Measurements from ENCODE around the gene ZFP36L1.
A peak's percentile ranks its signal among the peaks of the same experiment; 100 is the strongest.

The ZFP36L1 gene

GRCh38 chr14:68816183-68816942 is 23.5 kb upstream of the ZFP36L1 start:
- Histone ChIP-seq H3K79me2 (ENCODE audit: insufficient read depth, low read length) (peaks cover 10% of the 10 kb centered on the region; the same call in 1 of the 2 replicates), H3K36me3 (ENCODE audit: insufficient read depth, low read length) (no peaks in the 10 kb centered on the region), H3K4me3 (ENCODE audit: low read length, poor library complexity, severe bottlenecking) (peak overlapping the region; percentile 67), H2AFZ (ENCODE audit: low read length) (peak overlapping the region; percentile 79; the same call in 1 of the 2 replicates), H3K9ac (ENCODE audit: low read depth, low read length, poor library complexity, severe bottlenecking) (peak overlapping the region; percentile 71), H3K4me1 (ENCODE audit: insufficient read depth, low read length, poor library complexity, severe bottlenecking) (peaks cover 62% of the 10 kb centered on the region), H3K4me2 (ENCODE audit: low read depth, low read length, poor library complexity, severe bottlenecking) (peak overlapping the region; percentile 81), H3K27me3 (ENCODE audit: insufficient read depth, low read length, poor library complexity, severe bottlenecking) (no peaks in the 10 kb centered on the region), H3K9me2 (replicated peaks; ENCODE audit: low read depth, low read length) (no peaks in the 10 kb centered on the region), H3K9me3 (ENCODE audit: insufficient read depth, low read depth, low read length) (no peaks in the 10 kb centered on the region), H4K20me1 (ENCODE audit: insufficient read depth, low read length, poor library complexity, severe bottlenecking) (no peaks in the 10 kb centered on the region), H3F3A (ENCODE audit: low read depth) (peaks cover 5% of the 10 kb centered on the region; the same call in 1 of the 2 replicates)
- TF ChIP-seq EZH2phosphoT487 (IDR thresholded peaks at IDR 0.05; ENCODE audit: borderline replicate concordance), result no peak
- TF ChIP-seq, protein P1, sequence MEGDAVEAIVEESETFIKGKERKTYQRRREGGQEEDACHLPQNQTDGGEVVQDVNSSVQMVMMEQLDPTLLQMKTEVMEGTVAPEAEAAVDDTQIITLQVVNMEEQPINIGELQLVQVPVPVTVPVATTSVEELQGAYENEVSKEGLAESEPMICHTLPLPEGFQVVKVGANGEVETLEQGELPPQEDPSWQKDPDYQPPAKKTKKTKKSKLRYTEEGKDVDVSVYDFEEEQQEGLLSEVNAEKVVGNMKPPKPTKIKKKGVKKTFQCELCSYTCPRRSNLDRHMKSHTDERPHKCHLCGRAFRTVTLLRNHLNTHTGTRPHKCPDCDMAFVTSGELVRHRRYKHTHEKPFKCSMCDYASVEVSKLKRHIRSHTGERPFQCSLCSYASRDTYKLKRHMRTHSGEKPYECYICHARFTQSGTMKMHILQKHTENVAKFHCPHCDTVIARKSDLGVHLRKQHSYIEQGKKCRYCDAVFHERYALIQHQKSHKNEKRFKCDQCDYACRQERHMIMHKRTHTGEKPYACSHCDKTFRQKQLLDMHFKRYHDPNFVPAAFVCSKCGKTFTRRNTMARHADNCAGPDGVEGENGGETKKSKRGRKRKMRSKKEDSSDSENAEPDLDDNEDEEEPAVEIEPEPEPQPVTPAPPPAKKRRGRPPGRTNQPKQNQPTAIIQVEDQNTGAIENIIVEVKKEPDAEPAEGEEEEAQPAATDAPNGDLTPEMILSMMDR (conservative IDR thresholded peaks at IDR 0.05; ENCODE audit: low read length), result peak; percentile 85

DNA sequence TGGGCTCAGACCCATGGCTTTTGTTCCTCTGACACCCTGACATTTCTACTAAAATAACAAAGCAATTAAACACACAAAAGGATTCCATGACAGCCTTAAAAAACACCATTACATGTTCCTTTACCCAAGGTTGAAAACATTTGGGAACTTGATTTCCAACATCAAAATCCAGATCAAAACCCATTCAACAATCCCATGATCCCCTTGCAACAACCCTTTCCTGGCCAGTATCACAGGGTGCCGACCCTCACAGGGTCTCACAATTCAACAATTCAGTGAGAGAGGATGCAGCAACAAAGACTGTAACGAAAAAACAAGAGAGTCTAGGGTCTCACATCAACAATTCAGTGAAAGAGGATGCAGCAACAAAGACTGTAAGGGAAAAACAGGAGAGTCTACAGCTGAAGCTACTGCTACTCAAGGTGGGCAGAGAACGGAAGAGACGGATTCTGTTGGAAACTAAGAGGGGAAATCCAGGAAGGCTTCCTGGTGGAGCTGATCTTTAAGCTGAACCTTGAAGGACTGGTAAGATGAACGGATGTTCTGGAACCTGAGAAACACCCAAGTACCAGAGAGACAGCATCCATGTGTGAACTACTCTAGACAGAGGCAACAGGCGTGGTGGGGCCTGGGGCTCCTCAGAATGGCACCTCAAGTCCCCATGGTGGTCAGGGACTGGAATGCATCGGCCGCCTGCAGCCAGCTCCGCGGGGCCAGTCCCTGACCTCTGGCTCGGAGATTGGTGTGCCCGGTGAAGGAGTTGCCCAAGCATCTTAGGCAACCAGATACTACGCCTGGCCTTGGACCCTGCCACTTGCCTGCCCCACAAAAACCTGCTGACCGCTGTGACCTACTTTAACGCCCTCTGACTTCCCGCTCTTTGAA is 22.7 kb upstream of the ZFP36L1 start:
- Histone ChIP-seq H3K36me3 (ENCODE audit: insufficient read depth, low read length) (no peaks in the 10 kb centered on the region), H3K9me2 (replicated peaks; ENCODE audit: low read depth, low read length) (no peaks in the 10 kb centered on the region), H3F3A (ENCODE audit: low read depth) (peaks cover 5% of the 10 kb centered on the region; the same call in 1 of the 2 replicates), H3K4me2 (ENCODE audit: low read depth, low read length, poor library complexity, severe bottlenecking) (peak overlapping the region; percentile 81), H3K9ac (ENCODE audit: low read depth, low read length, poor library complexity, severe bottlenecking) (peak overlapping the region; percentile 71), H3K4me3 (ENCODE audit: low read length, poor library complexity, severe bottlenecking) (peak overlapping the region; percentile 67), H4K20me1 (ENCODE audit: insufficient read depth, low read length, poor library complexity, severe bottlenecking) (no peaks in the 10 kb centered on the region), H3K79me2 (ENCODE audit: insufficient read depth, low read length) (peaks cover 10% of the 10 kb centered on the region; the same call in 1 of the 2 replicates), H3K9me3 (ENCODE audit: insufficient read depth, low read depth, low read length) (no peaks in the 10 kb centered on the region), H3K27me3 (ENCODE audit: insufficient read depth, low read length, poor library complexity, severe bottlenecking) (no peaks in the 10 kb centered on the region), H2AFZ (ENCODE audit: low read length) (no peak overlapping the region), H3K4me1 (ENCODE audit: insufficient read depth, low read length, poor library complexity, severe bottlenecking) (peaks cover 55% of the 10 kb centered on the region)
- no peak for TF ChIP-seq EZH2phosphoT487 (IDR thresholded peaks at IDR 0.05; ENCODE audit: borderline replicate concordance)
- TF ChIP-seq, protein P1 (conservative IDR thresholded peaks at IDR 0.05; ENCODE audit: low read length), result no peak

DNA sequence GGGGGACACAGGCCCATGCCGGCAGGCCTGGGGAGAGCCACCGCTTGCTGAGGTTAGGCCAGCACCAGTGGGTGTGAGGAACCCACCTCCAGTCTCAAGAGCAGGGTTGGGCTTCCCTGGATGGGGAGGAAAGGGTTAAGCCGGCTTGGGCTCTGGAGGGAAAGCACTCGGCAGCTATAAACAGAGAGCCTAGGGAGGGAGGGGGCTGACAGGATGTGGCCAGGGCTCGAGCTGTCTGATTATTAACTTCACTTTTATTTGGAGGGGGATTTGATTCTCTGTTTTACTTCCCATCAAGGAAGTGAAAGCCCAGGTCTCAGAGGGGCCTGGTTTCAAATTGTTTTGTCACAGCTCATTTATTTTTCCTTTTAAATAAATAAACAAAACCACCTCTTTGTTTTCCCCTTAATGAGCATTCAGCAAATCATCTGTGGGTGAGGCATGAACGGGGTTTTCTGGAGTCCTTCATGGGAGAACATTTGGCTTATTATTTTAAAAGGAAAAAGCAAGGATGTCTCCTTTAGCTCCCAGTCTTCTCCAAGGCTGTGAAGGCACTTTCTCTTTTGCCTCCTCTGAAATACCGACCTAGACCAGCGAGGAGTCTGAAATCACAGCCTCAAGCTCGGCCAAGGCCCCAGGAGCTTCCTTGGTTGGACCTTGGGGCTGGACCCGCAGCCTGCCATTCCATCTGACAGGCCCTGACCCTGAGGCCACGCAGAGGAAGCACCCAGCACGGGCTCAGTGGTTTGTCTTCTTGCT is 21.9 kb upstream of the ZFP36L1 start:
- no peaks in the 10 kb centered on the region for H3K9me2 ChIP-seq (replicated peaks; ENCODE audit: low read depth, low read length)
- H3K79me2 ChIP-seq (ENCODE audit: insufficient read depth, low read length), result peaks cover 10% of the 10 kb centered on the region; the same call in 1 of the 2 replicates
- peaks cover 5% of the 10 kb centered on the region; the same call in 1 of the 2 replicates for H3F3A ChIP-seq (ENCODE audit: low read depth)
- H3K4me3 ChIP-seq (ENCODE audit: low read length, poor library complexity, severe bottlenecking), result peak overlapping the region; percentile 67
- peak overlapping the region; percentile 71 for H3K9ac ChIP-seq (ENCODE audit: low read depth, low read length, poor library complexity, severe bottlenecking)
- H4K20me1 ChIP-seq (ENCODE audit: insufficient read depth, low read length, poor library complexity, severe bottlenecking), result no peaks in the 10 kb centered on the region
- H3K27me3 ChIP-seq (ENCODE audit: insufficient read depth, low read length, poor library complexity, severe bottlenecking), result no peaks in the 10 kb centered on the region
- peaks cover 48% of the 10 kb centered on the region for H3K4me1 ChIP-seq (ENCODE audit: insufficient read depth, low read length, poor library complexity, severe bottlenecking)
- no peak for TF ChIP-seq EZH2phosphoT487 (IDR thresholded peaks at IDR 0.05; ENCODE audit: borderline replicate concordance)
- TF ChIP-seq, protein P1 (conservative IDR thresholded peaks at IDR 0.05; ENCODE audit: low read length), result no peak
- peak overlapping the region; percentile 14; the same call in 1 of the 2 replicates for H2AFZ ChIP-seq (ENCODE audit: low read length)
- peak overlapping the region; percentile 81 for H3K4me2 ChIP-seq (ENCODE audit: low read depth, low read length, poor library complexity, severe bottlenecking)
- no peaks in the 10 kb centered on the region for H3K9me3 ChIP-seq (ENCODE audit: insufficient read depth, low read depth, low read length)
- no peaks in the 10 kb centered on the region for H3K36me3 ChIP-seq (ENCODE audit: insufficient read depth, low read length)

All from Loucy (cell line).